Colonic mucosa (tissue), 4 donors: ENCODE results near the gene YTHDF1. TPM values are rescaled to one million over a fixed set of nuclear protein-coding genes. Genes with fewer than 3 reads are reported as not detected.

Experiments
- DNase-seq: peaks from one replicate; pipeline ENCODE4 v3.0.0-alpha.2; 2020
- H3K27ac ChIP-seq: fragments of 200-600 bp; one replicate; pipeline ENCODE4 v1.8.0; 2021
- H3K27me3 ChIP-seq: fragments of 200-600 bp; one replicate; pipeline ENCODE4 v1.8.0; 2021
- H3K36me3 ChIP-seq: fragments of 200-600 bp; one replicate; pipeline ENCODE4 v1.8.0; 2021
- H3K4me1 ChIP-seq: fragments of 200-600 bp; one replicate; pipeline ENCODE4 v1.8.0; 2021; ENCODE audit warnings: mild to moderate bottlenecking
- H3K4me3 ChIP-seq: fragments of 200-600 bp; one replicate; pipeline ENCODE4 v1.8.0; 2021
- H3K9ac ChIP-seq, 2 donors: one replicate each; pipeline ENCODE4 v1.7.0; 2013; ENCODE audit warnings: control low read depth in 2 of 2, low read depth in 2 of 2, low read length in 2 of 2
- H3K9me3 ChIP-seq: fragments of 200-600 bp; one replicate; pipeline ENCODE4 v1.8.0; 2021
- CTCF ChIP-seq: fragments of 200-600 bp; IDR thresholded peaks from one replicate; pipeline ENCODE4 v1.8.0; 2022; ENCODE audit warnings: antibody characterized with exemption, mild to moderate bottlenecking
- intact Hi-C: fragments of 100-400 bp; cut with DNase I; formaldehyde crosslinking; loops from one replicate; pipeline ENCODE4 v1.14.1; 2022
- total RNA-seq, 2 donors: library from RNA; stranded (reverse); fragmentation: NEBNext Ultra II Directional in 1 of 2; extraction: Animal tissue kit (Norgen Biotek cat#: 25700) in 1 of 2; gene quantifications; one replicate each; pipeline ENCODE4 v1.2.1, GENCODE V29; 2021
- donor health status: healthy.
- donor health status: DM: no; HTN: no; CAD: no.
- donor health status: DM: no; HTN: no; CAD: no.

The YTHDF1 gene
- total RNA-seq, 2 donors from 2014 or later, result 35.4 to 38.7 TPM

GRCh38 chr20:63261060-63261794 lies 45.3 kb upstream of the YTHDF1 start:
- no peaks in the 10 kb centered on the region for H3K9me3 ChIP-seq
- no peaks in the 10 kb centered on the region for H3K27me3 ChIP-seq
- no peak overlapping the region for H3K27ac ChIP-seq
- DNase-seq, result no peak
- H3K9ac ChIP-seq, result no peak overlapping the region
- no peaks in the 10 kb centered on the region for H3K4me1 ChIP-seq
- H3K36me3 ChIP-seq, result no peaks in the 10 kb centered on the region
- H3K4me3 ChIP-seq, result no peak overlapping the region
- intact Hi-C loops, result no loop called here
- TF ChIP-seq CTCF, result no peak

GRCh38 chr20:63260521-63260920 lies 44.6 kb upstream of the YTHDF1 start:
- no peak overlapping the region for H3K27ac ChIP-seq
- H3K9me3 ChIP-seq, result no peaks in the 10 kb centered on the region
- intact Hi-C loops, result no loop called here
- H3K36me3 ChIP-seq, result no peaks in the 10 kb centered on the region
- H3K4me3 ChIP-seq, result no peak overlapping the region
- H3K9ac ChIP-seq, result no peak overlapping the region
- no peak for TF ChIP-seq CTCF
- DNase-seq, result no peak
- H3K4me1 ChIP-seq, result no peaks in the 10 kb centered on the region
- peaks cover under 1% of the 10 kb centered on the region for H3K27me3 ChIP-seq

- H3K27ac ChIP-seq, result no peak overlapping the region
- no peak overlapping the region for H3K9ac ChIP-seq
- TF ChIP-seq CTCF, result no peak
- no peak for DNase-seq
- H3K9me3 ChIP-seq, result no peaks in the 10 kb centered on the region
- H3K4me1 ChIP-seq, result no peaks in the 10 kb centered on the region
- no peaks in the 10 kb centered on the region for H3K36me3 ChIP-seq
- H3K4me3 ChIP-seq, result no peak overlapping the region
- H3K27me3 ChIP-seq, result peaks cover 7% of the 10 kb centered on the region
- intact Hi-C loops, result no loop called here
Measured at GRCh38 chr20:63259734-63260460, 44.0 kb upstream of the YTHDF1 start.

- Histone ChIP-seq H3K4me3 (no peak overlapping the region), H3K27me3 (peaks cover 18% of the 10 kb centered on the region), H3K9ac (no peak overlapping the region), H3K9me3 (no peaks in the 10 kb centered on the region), H3K27ac (no peak overlapping the region), H3K36me3 (no peaks in the 10 kb centered on the region), H3K4me1 (no peaks in the 10 kb centered on the region)
- no peak for DNase-seq
- intact Hi-C loops, result no loop called here
- TF ChIP-seq CTCF, result no peak
Measured at GRCh38 chr20:63258781-63259180, 42.9 kb upstream of the YTHDF1 start.

GRCh38 chr20:63257629-63258028 lies 41.7 kb upstream of the YTHDF1 start:
- no peak overlapping the region for H3K9ac ChIP-seq
- no peaks in the 10 kb centered on the region for H3K36me3 ChIP-seq
- DNase-seq, result no peak
- H3K27me3 ChIP-seq, result peaks cover 26% of the 10 kb centered on the region
- intact Hi-C loops, result no loop called here
- H3K9me3 ChIP-seq, result no peaks in the 10 kb centered on the region
- no peak overlapping the region for H3K27ac ChIP-seq
- H3K4me3 ChIP-seq, result no peak overlapping the region
- H3K4me1 ChIP-seq, result no peaks in the 10 kb centered on the region
- TF ChIP-seq CTCF, result no peak
